Measurements from ENCODE around the gene BST1.

Gene BST1, protein sequence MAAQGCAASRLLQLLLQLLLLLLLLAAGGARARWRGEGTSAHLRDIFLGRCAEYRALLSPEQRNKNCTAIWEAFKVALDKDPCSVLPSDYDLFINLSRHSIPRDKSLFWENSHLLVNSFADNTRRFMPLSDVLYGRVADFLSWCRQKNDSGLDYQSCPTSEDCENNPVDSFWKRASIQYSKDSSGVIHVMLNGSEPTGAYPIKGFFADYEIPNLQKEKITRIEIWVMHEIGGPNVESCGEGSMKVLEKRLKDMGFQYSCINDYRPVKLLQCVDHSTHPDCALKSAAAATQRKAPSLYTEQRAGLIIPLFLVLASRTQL

DNA sequence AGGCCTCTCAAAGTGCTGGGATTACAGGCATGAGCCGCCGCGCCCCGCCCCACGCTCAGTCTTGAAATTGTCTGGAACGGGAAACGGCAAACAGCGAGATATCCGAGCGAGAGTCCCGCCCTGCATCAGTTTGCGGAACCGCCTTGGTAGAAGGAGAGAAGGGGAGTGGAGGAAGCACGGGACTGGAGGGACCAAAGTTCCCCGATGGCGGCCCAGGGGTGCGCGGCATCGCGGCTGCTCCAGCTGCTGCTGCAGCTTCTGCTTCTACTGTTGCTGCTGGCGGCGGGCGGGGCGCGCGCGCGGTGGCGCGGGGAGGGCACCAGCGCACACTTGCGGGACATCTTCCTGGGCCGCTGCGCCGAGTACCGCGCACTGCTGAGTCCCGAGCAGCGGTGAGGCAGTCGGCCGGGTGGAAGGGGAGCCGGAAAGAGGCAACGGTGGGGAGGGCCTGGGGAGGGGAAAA lies at the start of gene BST1:
BST1 (plus strand) TSS at position 125 of the 463 bp plus-strand sequence; CDS start at position 205, 80 bp downstream.
- DNase-seq (ENCODE audit: low spot score), result no peak

- DNase-seq (ENCODE audit: low spot score), result no peak
These were observed 49.4 kb upstream of the BST1 start for GRCh38 chr4:15653420-15653819.

DNA sequence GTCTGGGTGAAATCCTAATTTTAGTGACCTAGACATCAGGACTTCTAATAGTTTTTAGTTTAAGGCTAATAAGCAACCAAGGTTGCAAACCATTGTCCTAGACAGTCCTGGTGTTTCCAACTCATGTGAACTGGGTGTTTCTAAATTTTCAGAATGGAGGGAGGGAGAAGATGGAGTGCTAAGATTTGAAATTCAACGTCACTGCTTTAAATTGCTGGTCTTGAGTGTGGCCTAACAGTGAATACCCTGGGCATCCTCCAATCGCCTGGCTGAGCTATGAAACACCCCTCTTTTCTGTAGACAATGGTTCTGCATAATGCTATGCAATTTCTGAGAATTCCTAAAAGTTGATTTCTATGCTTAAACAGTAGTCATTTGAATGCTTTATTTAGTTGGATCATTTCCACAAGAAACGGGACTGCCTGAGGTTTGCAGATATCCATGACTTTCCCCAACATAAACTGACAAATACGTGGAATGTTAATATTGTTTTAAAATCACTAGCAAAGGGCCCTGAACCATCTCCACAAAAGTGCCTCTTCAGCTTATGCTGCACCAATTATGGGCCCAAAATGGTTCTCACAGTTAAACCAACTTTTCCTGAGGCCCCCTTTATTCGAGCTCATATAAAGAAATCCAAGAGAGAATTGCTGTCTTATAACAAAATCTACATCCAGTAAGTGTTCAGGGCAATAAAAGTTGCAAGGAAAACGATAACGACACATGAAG lies 48.8 kb upstream of the BST1 start:
- peak; percentile 67 for DNase-seq (ENCODE audit: low spot score)

- no peak for DNase-seq (ENCODE audit: low spot score)
These were observed 48.2 kb upstream of the BST1 start for GRCh38 chr4:15654593-15655222.

GRCh38 chr4:15655223-15656037 lies 47.4 kb upstream of the BST1 start, which contains the start of gene FBXL5:
Gene FBXL5 (minus strand): TSS chr4:15655357. CDS start chr4:15655287, 70 bp downstream.
- peak; percentile 79 for DNase-seq (ENCODE audit: low spot score)

GRCh38 chr4:15656038-15656470 lies 46.8 kb upstream of the BST1 start:
- DNase-seq (ENCODE audit: low spot score), result peak; percentile 72

GRCh38 chr4:15657366-15657765 lies 45.5 kb upstream of the BST1 start:
- DNase-seq (ENCODE audit: low spot score), result no peak

- no peak for DNase-seq (ENCODE audit: low spot score)
These were observed 44.6 kb upstream of the BST1 start for GRCh38 chr4:15658136-15658770.

- no peak for DNase-seq (ENCODE audit: low spot score)
These were observed 44.1 kb upstream of the BST1 start for GRCh38 chr4:15658781-15659180.

DNA sequence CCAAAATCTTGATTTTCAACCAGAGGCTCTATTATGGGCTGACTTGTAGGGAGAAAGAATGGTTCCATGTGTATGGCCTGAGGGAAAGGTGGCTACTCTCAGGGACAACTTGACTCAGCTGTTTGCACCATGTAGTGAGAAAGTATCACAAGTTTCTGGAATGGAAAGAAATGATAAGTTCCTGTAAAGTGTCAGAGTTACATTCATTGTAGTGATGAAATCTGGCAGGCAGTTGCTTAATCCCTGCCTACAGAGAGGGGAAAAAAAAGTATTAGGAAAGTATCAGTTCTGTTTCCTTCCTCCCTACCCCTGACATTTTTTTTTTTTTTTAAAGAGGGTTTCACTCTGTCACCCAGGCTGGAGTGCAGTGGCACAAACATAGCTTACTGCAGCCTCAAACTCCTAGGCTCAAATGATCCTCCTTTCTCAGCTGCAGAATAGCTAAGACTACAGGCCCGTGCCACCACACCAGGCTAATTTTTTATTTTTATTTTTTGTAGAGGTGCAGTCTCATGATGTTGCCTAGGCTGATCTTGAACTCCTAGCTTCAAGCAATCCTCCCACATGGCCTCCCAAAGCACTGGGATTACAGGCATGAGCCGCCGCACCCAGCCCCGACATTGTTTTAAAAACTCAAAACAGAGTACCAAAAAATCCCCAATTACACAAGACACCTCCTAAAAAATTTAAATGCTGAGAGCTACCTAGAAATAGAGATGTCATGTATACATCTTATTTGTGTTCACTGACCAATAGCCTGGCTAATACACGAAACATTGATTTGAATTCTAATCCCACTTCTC lies 42.9 kb upstream of the BST1 start:
- DNase-seq (ENCODE audit: low spot score), result no peak

GRCh38 chr4:15665753-15666365 lies 37.0 kb upstream of the BST1 start:
- no peak for DNase-seq (ENCODE audit: low spot score)

GRCh38 chr4:15667006-15667405 lies 35.9 kb upstream of the BST1 start:
- DNase-seq (ENCODE audit: low spot score), result no peak

- DNase-seq (ENCODE audit: low spot score), result no peak
These were observed 34.1 kb upstream of the BST1 start for GRCh38 chr4:15668566-15669435.

DNA sequence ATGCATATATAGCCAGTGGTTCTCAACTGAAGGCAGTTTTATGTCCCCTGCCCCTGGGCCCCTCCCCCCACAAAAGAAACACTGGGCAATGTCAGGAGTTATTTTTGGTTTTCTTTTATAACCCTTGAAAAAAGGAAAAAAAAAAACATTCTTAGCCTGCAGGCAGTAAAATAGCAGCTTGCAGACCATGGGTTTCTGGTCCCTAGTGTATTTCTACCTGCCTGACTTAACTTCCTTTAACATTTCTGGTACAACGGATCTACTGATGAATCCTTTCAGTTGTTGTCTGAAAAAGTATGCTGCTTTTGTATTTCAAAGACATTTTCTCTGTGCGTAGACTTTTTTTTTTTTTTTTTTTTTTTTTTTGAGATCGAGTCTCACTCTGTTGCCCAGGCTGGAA lies 32.3 kb upstream of the BST1 start:
- no peak for DNase-seq (ENCODE audit: low spot score)

DNA sequence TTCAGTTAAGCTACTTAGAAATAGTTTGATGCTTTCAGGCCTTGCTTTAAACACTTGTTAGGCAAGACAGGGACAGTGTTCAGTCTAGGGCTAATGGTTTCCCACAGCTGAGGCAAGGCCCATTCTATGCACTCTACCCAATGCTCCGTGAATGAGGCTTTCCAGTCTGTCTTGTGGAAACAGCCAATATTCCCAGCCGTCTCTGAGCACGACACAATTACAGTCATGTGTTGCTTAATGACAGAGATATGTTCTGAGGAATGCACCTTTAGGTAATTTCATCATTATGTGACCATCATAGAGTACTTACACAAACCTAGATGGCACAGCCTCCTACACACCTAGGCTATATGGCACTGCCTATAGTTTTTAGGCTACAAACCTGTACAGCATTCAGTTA lies 30.8 kb upstream of the BST1 start:
- no peak for DNase-seq (ENCODE audit: low spot score)

- DNase-seq (ENCODE audit: low spot score), result no peak
These were observed 29.5 kb upstream of the BST1 start for GRCh38 chr4:15673337-15673736.

- no peak for DNase-seq (ENCODE audit: low spot score)
These were observed 28.8 kb upstream of the BST1 start for GRCh38 chr4:15674046-15674445.

- no peak for DNase-seq (ENCODE audit: low spot score)
These were observed 27.9 kb upstream of the BST1 start for GRCh38 chr4:15674926-15675325.

- no peak for DNase-seq (ENCODE audit: low spot score)
These were observed 27.5 kb upstream of the BST1 start for GRCh38 chr4:15675356-15675755.
